B cell (primary cell): ENCODE results near the gene CLASP1. TPM values are rescaled to one million over a fixed set of nuclear protein-coding genes. Genes with fewer than 3 reads are reported as not detected.

Experiments used
- ATAC-seq: fragments of 200-7000 bp; cut with Tn5 transposase; one replicate; pipeline ENCODE4 v1.10.0; 2021; ENCODE audit warnings: low read depth, mild to moderate bottlenecking, moderate number of reproducible peaks, moderate library complexity
- CTCF ChIA-PET: fragments of 350-600 bp; sonication (Branson Sonifier 250); formaldehyde crosslinking; loops from one replicate; lab custom pipeline; 2021; ENCODE audit warnings: antibody characterized with exemption, inconsistent platforms; lab: Charles Lee
- POLR2A ChIA-PET: fragments of 350-600 bp; sonication (Branson Sonifier 250); formaldehyde crosslinking; loops from one replicate; lab custom pipeline; 2021; ENCODE audit warnings: antibody characterized with exemption; lab: Charles Lee
- DNase-seq: peaks from one replicate; pipeline ENCODE4 v3.0.0; 2013
- H2AFZ ChIP-seq: 2 replicates; pipeline ENCODE4 v1.6.1; 2012; ENCODE audit warnings: mild to moderate bottlenecking, low read depth, low read length; ENCODE audit not compliant: insufficient read depth, poor library complexity, severe bottlenecking
- H3K27ac ChIP-seq, 2 donors: 1 replicate in 1 of 2; 2 replicates in 1 of 2; pipeline ENCODE4 v1.5.1; 2012 to 2013; ENCODE audit warnings: low read length in 2 of 2, mild to moderate bottlenecking in 2 of 2, moderate library complexity in 1 of 2
- H3K27me3 ChIP-seq, 4 experiments: fragments of 200-600 bp in 1 of 4; sonication (generic) in 1 of 4; replicated peaks in 1 of 4; 1 replicate in 2 of 4; 2 replicates in 2 of 4; pipeline versions ENCODE4 v1.6.1 to v1.7.0; 2013 to 2016; ENCODE audit warnings: low read length in 3 of 4, mild to moderate bottlenecking in 2 of 4, mixed read lengths in 1 of 4, moderate library complexity in 1 of 4; ENCODE audit not compliant: insufficient read depth in 4 of 4, control insufficient read depth in 3 of 4; ENCODE audit errors: control extremely low read depth in 1 of 4
- H3K36me3 ChIP-seq, 2 experiments: replicated peaks in 1 of 2; 1 replicate in 1 of 2; 2 replicates in 1 of 2; pipeline versions ENCODE4 v1.6.1 to v1.7.1; 2013; ENCODE audit warnings: low read length in 1 of 2; ENCODE audit not compliant: insufficient read depth in 2 of 2, control insufficient read depth in 1 of 2; ENCODE audit errors: control extremely low read depth in 1 of 2, extremely low read depth in 1 of 2
- H3K4me1 ChIP-seq, 2 donors: fragments of 200-600 bp in 1 of 2; sonication (generic) in 1 of 2; 1 replicate in 1 of 2; 2 replicates in 1 of 2; pipeline versions ENCODE4 v1.5.1 to v1.6.1; 2013 to 2017; ENCODE audit warnings: low read length in 2 of 2; ENCODE audit not compliant: control insufficient read depth in 2 of 2, insufficient read depth in 2 of 2
- H3K4me2 ChIP-seq: replicated peaks from 2 replicates; pipeline ENCODE3; 2012; ENCODE audit warnings: mild to moderate bottlenecking, low read depth, low read length; ENCODE audit not compliant: poor library complexity, severe bottlenecking
- H3K4me3 ChIP-seq, 5 experiments: fragments of 200-600 bp in 1 of 5; sonication (generic) in 1 of 5; 1 replicate in 3 of 5; 2 replicates in 2 of 5; pipeline versions ENCODE4 v1.5.1 to v1.7.0; 2011 to 2016; ENCODE audit warnings: low read length in 4 of 5, mild to moderate bottlenecking in 4 of 5, low read depth in 2 of 5, control low read depth in 1 of 5, moderate library complexity in 1 of 5; ENCODE audit not compliant: insufficient read depth in 1 of 5; ENCODE audit errors: control extremely low read depth in 1 of 5, extremely low read depth in 1 of 5
- H3K79me2 ChIP-seq: fragments of 200-600 bp; sonication (generic); one replicate; pipeline ENCODE4 v1.6.0; 2016; ENCODE audit warnings: low read length; ENCODE audit not compliant: control insufficient read depth, insufficient read depth
- H3K9ac ChIP-seq: fragments of 200-600 bp; sonication (generic); 2 replicates; pipeline ENCODE4 v1.6.1; 2017; ENCODE audit warnings: mild to moderate bottlenecking, low read length, moderate library complexity
- H3K9me3 ChIP-seq, 3 donors: one replicate each; pipeline versions ENCODE4 v1.6.1 to v1.7.1; 2013; ENCODE audit warnings: low read length in 2 of 3; ENCODE audit not compliant: control insufficient read depth in 2 of 3, insufficient read depth in 1 of 3; ENCODE audit errors: control extremely low read depth in 1 of 3
- H4K20me1 ChIP-seq: 2 replicates; pipeline ENCODE4 v1.6.0; 2012; ENCODE audit warnings: mild to moderate bottlenecking, low read length; ENCODE audit not compliant: insufficient read depth, control insufficient read depth, poor library complexity, severe bottlenecking
- H3K27ac Mint-ChIP-seq: one replicate; pipeline ENCODE4 v1.8.0; 2021; ENCODE audit warnings: mixed read lengths
- H3K27me3 Mint-ChIP-seq: one replicate; pipeline ENCODE4 v1.8.0; 2021; ENCODE audit warnings: mixed read lengths
- H3K4me1 Mint-ChIP-seq: one replicate; pipeline ENCODE4 v1.8.0; 2021; ENCODE audit warnings: mixed read lengths
- H3K4me3 Mint-ChIP-seq: one replicate; pipeline ENCODE4 v1.8.0; 2021; ENCODE audit warnings: mixed read lengths
- H3K9me3 Mint-ChIP-seq: one replicate; pipeline ENCODE4 v1.8.0; 2022; ENCODE audit warnings: mixed read lengths; ENCODE audit not compliant: insufficient read depth
- CTCF ChIP-seq: fragments of 200-600 bp; IDR thresholded peaks from one replicate; pipeline ENCODE4 v1.8.0; 2022; ENCODE audit warnings: antibody characterized with exemption, mild to moderate bottlenecking
- EZH2 ChIP-seq: IDR thresholded peaks from 2 replicates; pipeline ENCODE4 v1.6.1; 2012; ENCODE audit warnings: borderline replicate concordance, low read depth, mild to moderate bottlenecking, moderate library complexity, low read length; ENCODE audit not compliant: insufficient read depth, poor library complexity, severe bottlenecking
- WGBS: methylation state at CpG from one replicate; pipeline ENCODE4 v1.1.5; 2013; ENCODE audit warnings: missing lambda C conversion rate; ENCODE audit not compliant: insufficient coverage; 5-methylcytosine and 5-hydroxymethylcytosine counted together
- intact Hi-C: fragments of 100-400 bp; cut with micrococcal nuclease; formaldehyde crosslinking; loops from one replicate; pipeline ENCODE4 v1.10.0; 2022
- polyA plus RNA-seq: library from polyadenylated mRNA; depleted of rRNA; stranded (reverse); fragments of >200 nt; gene quantifications from 2 replicates; pipeline ENCODE4 v1.2.3, GENCODE V29; 2012
- total RNA-seq, 2 donors: library from RNA; stranded (reverse); fragments of 120-200 nt in 1 of 2; gene quantifications; 1 replicate in 1 of 2; 2 replicates in 1 of 2; pipeline versions ENCODE4 v1.2.3 to v1.2.4, GENCODE V29; 2013 to 2022

The CLASP1 gene
- total and polyA plus RNA-seq, 2 donors (not counting 1 experiment from before 2014, with no cell fraction given) = 8.7 to 88.0 TPM

GRCh38 chr2:121577381-121577780 lies 71.9 kb downstream of the CLASP1 start:
- H3K9ac ChIP-seq = no peak overlapping the region
- Mint-ChIP-seq H3K27me3 (no peaks in the 10 kb centered on the region), H3K9me3 (no peaks in the 10 kb centered on the region), H3K4me1 (peaks cover 18% of the 10 kb centered on the region), H3K27ac (no peak overlapping the region), H3K4me3 (no peak overlapping the region)
- no peak overlapping the region for H3K4me3 ChIP-seq
- H3K79me2 ChIP-seq = peaks cover 81% of the 10 kb centered on the region
- DNase-seq (no peak), ATAC-seq (no peak)
- ChIA-PET POLR2A (no interaction called here), CTCF (no interaction called here)
- WGBS = no CpG with 5 or more reads among the region's 1 CpG
- no peaks in the 10 kb centered on the region for H3K4me1 ChIP-seq
- no peaks in the 10 kb centered on the region for H3K9me3 ChIP-seq
- H3K27me3 ChIP-seq = no peaks in the 10 kb centered on the region
- H3K36me3 ChIP-seq = no peaks in the 10 kb centered on the region
- no peak overlapping the region for H3K4me2 ChIP-seq
- TF ChIP-seq CTCF (no peak), EZH2 (no peak)
- intact Hi-C loops = no loop called here
- H3K27ac ChIP-seq = no peak overlapping the region
- peaks cover 27% of the 10 kb centered on the region for H4K20me1 ChIP-seq
- no peak overlapping the region for H2AFZ ChIP-seq

- H3K4me3 Mint-ChIP-seq = no peak overlapping the region
- Histone ChIP-seq H3K36me3 (peaks cover 0 to 3% of the 10 kb centered on the region in 2 experiments), H3K27me3 (no peaks in the 10 kb centered on the region), H3K27ac (no peak overlapping the region), H3K4me1 (no peaks in the 10 kb centered on the region), H3K4me2 (no peak overlapping the region), H3K4me3 (no peak overlapping the region), H3K9me3 (no peaks in the 10 kb centered on the region), H4K20me1 (peaks cover 34% of the 10 kb centered on the region), H3K79me2 (peaks cover 79% of the 10 kb centered on the region), H2AFZ (no peak overlapping the region), H3K9ac (no peak overlapping the region)
- H3K9me3 Mint-ChIP-seq = no peaks in the 10 kb centered on the region
- POLR2A ChIA-PET = no interaction called here
- TF ChIP-seq EZH2 (no peak), CTCF (no peak)
- peaks cover 18% of the 10 kb centered on the region for H3K4me1 Mint-ChIP-seq
- CTCF ChIA-PET = no interaction called here
- 88% methylated on average over 1 of the region's 1 CpG for WGBS
- intact Hi-C loops = no loop called here
- no peak for DNase-seq
- ATAC-seq = no peak
- no peaks in the 10 kb centered on the region for H3K27me3 Mint-ChIP-seq
- H3K27ac Mint-ChIP-seq = no peak overlapping the region
Observed at GRCh38 chr2:121576263-121576662, 73.0 kb downstream of the CLASP1 start.
